Spleen (tissue), 7 donors: ENCODE data around the gene INVS.
"Not testable (repeated sequence)": the region's sequence is repeated elsewhere in the genome, so short reads cannot be mapped to it uniquely, and the experiment has no call there.

Experiments
- POLR2A ChIP-seq, 3 donors: fragments of 450-650 bp; IDR thresholded peaks; one replicate each; pipeline ENCODE4 v1.5.1; 2017; ENCODE audit warnings: antibody characterized with exemption in 3 of 3, mild to moderate bottlenecking in 1 of 3
- TF ChIP-seq, protein P1 (sequence below), 11 experiments: fragments of 200-600 bp in 7 of 11; fragments of 450-650 bp in 4 of 11; sonication (generic) in 4 of 11; IDR thresholded peaks in 8 of 11; conservative IDR thresholded peaks in 3 of 11; 1 replicate in 7 of 11; 2 replicates in 4 of 11; pipeline versions ENCODE4 v1.4.0 to v1.8.0; 2016 to 2021; ENCODE audit warnings: antibody characterized with exemption in 11 of 11, inconsistent platforms in 4 of 11, mild to moderate bottlenecking in 1 of 11
- donor health status: DM: no; HTN: no; CAD: no; lungs with moderate emphysema.
- donor health status: DM: no; HTN: no; CAD: no.
- donor health status: DM: no; HTN: no; CAD: no.

DNA sequence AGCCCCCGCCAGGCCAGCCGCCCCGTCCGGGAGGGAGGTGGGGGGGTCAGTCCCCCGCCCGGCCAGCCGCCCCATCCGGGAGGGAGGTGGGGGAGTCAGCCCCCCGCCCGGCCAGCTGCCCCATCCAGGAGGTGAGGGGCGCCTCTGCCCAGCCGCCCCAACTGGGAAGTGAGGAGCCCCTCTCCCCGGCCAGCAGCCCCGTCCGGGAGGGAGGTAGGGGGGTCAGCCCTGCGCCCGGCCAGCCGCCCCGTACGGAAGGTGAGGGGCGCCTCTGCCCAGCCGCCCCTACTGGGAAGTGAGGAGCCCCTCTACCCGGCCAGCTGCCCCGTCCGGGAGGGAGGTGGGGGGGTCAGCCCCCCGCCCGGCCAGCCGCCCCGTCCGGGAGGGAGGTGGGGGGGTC lies 31.1 kb upstream of the INVS start:
- TF ChIP-seq, protein P1, sequence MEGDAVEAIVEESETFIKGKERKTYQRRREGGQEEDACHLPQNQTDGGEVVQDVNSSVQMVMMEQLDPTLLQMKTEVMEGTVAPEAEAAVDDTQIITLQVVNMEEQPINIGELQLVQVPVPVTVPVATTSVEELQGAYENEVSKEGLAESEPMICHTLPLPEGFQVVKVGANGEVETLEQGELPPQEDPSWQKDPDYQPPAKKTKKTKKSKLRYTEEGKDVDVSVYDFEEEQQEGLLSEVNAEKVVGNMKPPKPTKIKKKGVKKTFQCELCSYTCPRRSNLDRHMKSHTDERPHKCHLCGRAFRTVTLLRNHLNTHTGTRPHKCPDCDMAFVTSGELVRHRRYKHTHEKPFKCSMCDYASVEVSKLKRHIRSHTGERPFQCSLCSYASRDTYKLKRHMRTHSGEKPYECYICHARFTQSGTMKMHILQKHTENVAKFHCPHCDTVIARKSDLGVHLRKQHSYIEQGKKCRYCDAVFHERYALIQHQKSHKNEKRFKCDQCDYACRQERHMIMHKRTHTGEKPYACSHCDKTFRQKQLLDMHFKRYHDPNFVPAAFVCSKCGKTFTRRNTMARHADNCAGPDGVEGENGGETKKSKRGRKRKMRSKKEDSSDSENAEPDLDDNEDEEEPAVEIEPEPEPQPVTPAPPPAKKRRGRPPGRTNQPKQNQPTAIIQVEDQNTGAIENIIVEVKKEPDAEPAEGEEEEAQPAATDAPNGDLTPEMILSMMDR (IDR thresholded peaks at IDR 0.05 in 8 of 11, conservative IDR thresholded peaks at IDR 0.05 in 3 of 11) = not testable (repeated sequence)
- not testable (repeated sequence) for TF ChIP-seq POLR2A (IDR thresholded peaks at IDR 0.05)
